Left hindlimb (tissue), 1 donor: ENCODE results near the gene MED26.

Experiments
- DNase-seq: peaks from one replicate; pipeline ENCODE4 v3.0.0-alpha.2; 2018

MED26 gene

GRCh38 chr19:16645140-16645539 lies 17.1 kb upstream of the MED26 start:
- DNase-seq: no peak

- no peak for DNase-seq
Measured at GRCh38 chr19:16641695-16642094, 13.7 kb upstream of the MED26 start.

- DNase-seq: no peak
Measured at GRCh38 chr19:16640951-16641350, 12.9 kb upstream of the MED26 start.

GRCh38 chr19:16638666-16639065 lies 10.7 kb upstream of the MED26 start:
- no peak for DNase-seq

GRCh38 chr19:16637535-16637934 lies 9.5 kb upstream of the MED26 start:
- no peak for DNase-seq

GRCh38 chr19:16631465-16631864 lies 3.5 kb upstream of the MED26 start:
- DNase-seq: no peak

- peak; percentile 80 for DNase-seq
Measured at GRCh38 chr19:16628984-16629691, 1.1 kb upstream of the MED26 start.

GRCh38 chr19:16627928-16628182 lies 149 bp downstream of the MED26 start:
- DNase-seq: no peak

- no peak for DNase-seq
Measured at GRCh38 chr19:16627193-16627927, 644 bp downstream of the MED26 start.

- DNase-seq: no peak
Measured at GRCh38 chr19:16626796-16627192, 1.2 kb downstream of the MED26 start.

GRCh38 chr19:16625163-16625958 lies 2.6 kb downstream of the MED26 start:
- DNase-seq: no peak

- no peak for DNase-seq
Measured at GRCh38 chr19:16624236-16624635, 3.8 kb downstream of the MED26 start.

GRCh38 chr19:16623576-16623975 lies 4.4 kb downstream of the MED26 start:
- no peak for DNase-seq

GRCh38 chr19:16623066-16623465 lies 4.9 kb downstream of the MED26 start:
- no peak for DNase-seq

GRCh38 chr19:16621165-16621800 lies 6.7 kb downstream of the MED26 start:
- no peak for DNase-seq

- no peak for DNase-seq
Measured at GRCh38 chr19:16620584-16620983, 7.4 kb downstream of the MED26 start.

- no peak for DNase-seq
Measured at GRCh38 chr19:16620018-16620417, 8.0 kb downstream of the MED26 start.

GRCh38 chr19:16619457-16619856 lies 8.5 kb downstream of the MED26 start:
- no peak for DNase-seq

- DNase-seq: no peak
Measured at GRCh38 chr19:16618248-16618647, 9.8 kb downstream of the MED26 start.

GRCh38 chr19:16615808-16616207 lies 12.2 kb downstream of the MED26 start:
- DNase-seq: no peak

- DNase-seq: no peak
Measured at GRCh38 chr19:16614941-16615340, 13.1 kb downstream of the MED26 start.

GRCh38 chr19:16613841-16614240 lies 14.2 kb downstream of the MED26 start:
- DNase-seq: no peak

GRCh38 chr19:16612636-16613035 lies 15.4 kb downstream of the MED26 start:
- no peak for DNase-seq

GRCh38 chr19:16611121-16611520 lies 16.9 kb downstream of the MED26 start:
- DNase-seq: no peak
